HG03045 (cell line): Measurements from ENCODE around the gene PTER.

Experiments
- ATAC-seq: cut with Tn5 transposase; IDR thresholded peaks from one replicate; pipeline ENCODE4 v1.9.1; 2021; ENCODE audit warnings: mild to moderate bottlenecking, moderate library complexity; ENCODE audit not compliant: unreplicated experiment

Gene PTER

GRCh38 chr10:16536155-16536554 lies 99.3 kb downstream of the PTER start:
- no peak for ATAC-seq

- ATAC-seq = no peak
Measured at GRCh38 chr10:16544099-16544498, 107.3 kb downstream of the PTER start.

GRCh38 chr10:16544591-16544990 lies 107.8 kb downstream of the PTER start:
- no peak for ATAC-seq

- no peak for ATAC-seq
Measured at GRCh38 chr10:16545116-16545736, 108.4 kb downstream of the PTER start.

- no peak for ATAC-seq
Measured at GRCh38 chr10:16547973-16548372, 111.2 kb downstream of the PTER start.

- ATAC-seq = no peak
Measured at GRCh38 chr10:16559236-16559773, 122.5 kb downstream of the PTER start.

GRCh38 chr10:16562891-16563290 lies 126.1 kb downstream of the PTER start:
- no peak for ATAC-seq
